ENCODE data around the gene EID2.

DNA sequence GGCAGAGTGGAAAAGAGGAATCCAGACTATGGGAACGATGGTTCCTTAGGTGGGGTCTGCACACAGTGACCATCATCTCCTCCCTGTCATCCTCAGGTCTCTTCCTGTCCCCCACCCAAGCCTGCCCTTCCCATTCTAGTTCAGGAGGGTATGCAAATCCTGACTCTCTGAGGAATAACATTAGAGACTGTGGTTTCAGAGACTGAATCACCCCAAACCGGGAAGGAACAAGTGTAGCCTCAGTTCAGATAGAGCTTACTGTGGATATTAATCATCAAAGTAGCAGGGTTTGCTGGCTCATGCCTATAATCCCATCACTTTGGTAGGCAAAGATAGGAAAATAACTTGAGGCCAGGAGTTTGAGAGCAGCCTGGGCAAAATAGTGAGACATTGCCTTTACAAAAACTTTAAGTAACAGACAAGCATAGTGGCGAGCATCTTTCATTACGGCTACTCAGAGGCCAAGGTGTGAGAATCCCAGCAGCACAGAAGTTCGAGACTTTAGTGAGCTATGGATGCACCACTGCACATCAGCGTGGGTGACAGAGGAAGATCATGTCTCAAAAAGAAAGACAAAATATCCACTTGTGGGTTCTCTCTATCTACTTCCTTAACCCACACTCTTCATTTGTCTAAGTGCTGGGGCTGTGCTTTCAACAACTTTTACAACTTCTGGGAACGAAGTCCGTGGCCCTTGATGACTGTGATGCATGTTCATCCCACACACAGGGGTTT is 43.1 kb upstream of the EID2 start:
- no peak for TF ChIP-seq EP300 (IDR thresholded peaks at IDR 0.05; ENCODE audit: low read depth)
- no peak for TF ChIP-seq POLR2A (IDR thresholded peaks at IDR 0.05)
- TF ChIP-seq, protein P1, sequence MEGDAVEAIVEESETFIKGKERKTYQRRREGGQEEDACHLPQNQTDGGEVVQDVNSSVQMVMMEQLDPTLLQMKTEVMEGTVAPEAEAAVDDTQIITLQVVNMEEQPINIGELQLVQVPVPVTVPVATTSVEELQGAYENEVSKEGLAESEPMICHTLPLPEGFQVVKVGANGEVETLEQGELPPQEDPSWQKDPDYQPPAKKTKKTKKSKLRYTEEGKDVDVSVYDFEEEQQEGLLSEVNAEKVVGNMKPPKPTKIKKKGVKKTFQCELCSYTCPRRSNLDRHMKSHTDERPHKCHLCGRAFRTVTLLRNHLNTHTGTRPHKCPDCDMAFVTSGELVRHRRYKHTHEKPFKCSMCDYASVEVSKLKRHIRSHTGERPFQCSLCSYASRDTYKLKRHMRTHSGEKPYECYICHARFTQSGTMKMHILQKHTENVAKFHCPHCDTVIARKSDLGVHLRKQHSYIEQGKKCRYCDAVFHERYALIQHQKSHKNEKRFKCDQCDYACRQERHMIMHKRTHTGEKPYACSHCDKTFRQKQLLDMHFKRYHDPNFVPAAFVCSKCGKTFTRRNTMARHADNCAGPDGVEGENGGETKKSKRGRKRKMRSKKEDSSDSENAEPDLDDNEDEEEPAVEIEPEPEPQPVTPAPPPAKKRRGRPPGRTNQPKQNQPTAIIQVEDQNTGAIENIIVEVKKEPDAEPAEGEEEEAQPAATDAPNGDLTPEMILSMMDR (IDR thresholded peaks at IDR 0.05): no peak
